HG02852 (cell line): ENCODE measurements around the gene IQCK.

ENCODE experiments used
- ATAC-seq: cut with Tn5 transposase; IDR thresholded peaks from one replicate; pipeline ENCODE4 v1.9.1; 2021; ENCODE audit warnings: mild to moderate bottlenecking, moderate library complexity; ENCODE audit not compliant: unreplicated experiment

The IQCK gene

GRCh38 chr16:19831678-19832077, 113.6 kb downstream of the IQCK start:
- ATAC-seq: no peak

- no peak for ATAC-seq
Measured at GRCh38 chr16:19833176-19833575, 115.1 kb downstream of the IQCK start.

GRCh38 chr16:19833581-19833980, 115.5 kb downstream of the IQCK start:
- no peak for ATAC-seq

DNA sequence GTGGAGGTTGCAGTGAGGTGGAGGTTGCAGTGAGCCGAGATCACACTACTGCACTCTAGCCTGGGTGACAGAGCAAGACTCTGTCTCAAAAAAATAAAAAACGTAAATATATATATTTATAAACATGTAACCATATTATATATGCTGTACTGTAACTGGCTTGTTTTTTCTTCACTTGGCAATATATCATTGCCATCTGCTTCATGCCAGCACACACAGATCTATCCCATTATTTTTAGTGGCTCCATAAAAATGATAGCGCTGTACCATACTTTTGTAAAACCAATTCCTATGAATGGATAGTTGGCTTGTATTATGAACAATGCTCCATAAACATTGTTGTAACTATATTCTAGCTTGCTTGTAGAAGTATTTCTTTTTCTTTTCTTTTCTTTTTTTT, 117.1 kb downstream of the IQCK start:
- ATAC-seq: no peak

GRCh38 chr16:19835968-19836421, 117.9 kb downstream of the IQCK start:
- no peak for ATAC-seq

- ATAC-seq: no peak
Measured at GRCh38 chr16:19837331-19837980, 119.4 kb downstream of the IQCK start.

DNA sequence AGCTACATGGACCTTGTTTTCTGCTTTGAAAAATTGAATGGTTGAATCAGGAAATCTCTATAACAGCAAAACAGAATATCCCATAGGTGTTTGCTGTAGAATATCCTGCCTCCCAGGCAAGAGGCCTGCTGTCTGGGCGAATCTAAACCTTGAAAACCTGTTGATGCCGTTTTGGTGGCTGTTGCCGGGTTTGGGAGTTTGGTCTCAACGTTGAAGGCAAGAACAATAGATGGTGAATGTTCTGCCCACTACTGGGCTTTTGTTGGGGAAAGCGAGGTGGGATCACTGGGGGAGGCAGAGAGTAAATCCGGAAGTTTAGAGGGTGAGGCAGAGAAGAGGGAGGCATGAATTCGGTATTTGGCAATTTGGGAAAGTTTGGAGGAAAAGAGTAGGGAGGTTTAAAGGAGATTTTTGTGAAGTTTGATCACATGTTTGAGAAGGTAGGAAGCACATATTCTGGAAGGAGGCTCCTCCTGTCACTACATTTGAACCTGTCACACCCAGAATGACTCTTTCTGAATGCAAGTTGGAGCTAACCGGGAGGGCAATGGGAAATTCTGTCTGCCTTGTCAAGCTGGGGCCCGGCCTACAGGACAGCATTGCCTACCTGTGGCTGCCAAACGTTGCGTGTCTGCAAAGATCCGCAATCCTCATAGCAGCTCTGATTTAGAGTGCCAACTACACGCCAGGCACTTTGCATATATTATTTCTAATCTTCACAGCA, 120.1 kb downstream of the IQCK start:
- ATAC-seq: no peak

- ATAC-seq: no peak
Measured at GRCh38 chr16:19840524-19841110, 122.5 kb downstream of the IQCK start.

DNA sequence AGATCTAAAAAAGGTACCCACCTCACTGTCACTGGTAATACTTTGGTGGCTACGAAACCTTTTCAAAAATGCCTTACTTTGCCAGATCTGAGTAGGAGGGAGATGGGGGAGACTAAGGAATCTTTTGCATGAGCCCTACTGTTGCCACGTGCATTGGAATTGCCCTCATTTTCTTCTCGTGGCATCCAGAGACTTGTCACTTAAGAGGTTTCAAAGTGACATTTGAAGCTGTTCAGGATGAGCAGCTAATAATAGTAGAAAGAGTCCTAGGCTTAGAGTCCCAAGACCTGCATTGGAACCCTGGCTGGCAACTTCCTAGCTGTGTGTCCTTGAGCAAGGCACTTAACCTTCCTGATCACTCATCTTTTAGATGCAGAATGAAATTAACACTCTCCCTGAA, 123.1 kb downstream of the IQCK start:
- no peak for ATAC-seq

- no peak for ATAC-seq
Measured at GRCh38 chr16:19842426-19843157, 124.5 kb downstream of the IQCK start.

GRCh38 chr16:19843371-19843770, 125.3 kb downstream of the IQCK start:
- ATAC-seq: no peak

- ATAC-seq: no peak
Measured at GRCh38 chr16:19844945-19845641, 127.0 kb downstream of the IQCK start.

DNA sequence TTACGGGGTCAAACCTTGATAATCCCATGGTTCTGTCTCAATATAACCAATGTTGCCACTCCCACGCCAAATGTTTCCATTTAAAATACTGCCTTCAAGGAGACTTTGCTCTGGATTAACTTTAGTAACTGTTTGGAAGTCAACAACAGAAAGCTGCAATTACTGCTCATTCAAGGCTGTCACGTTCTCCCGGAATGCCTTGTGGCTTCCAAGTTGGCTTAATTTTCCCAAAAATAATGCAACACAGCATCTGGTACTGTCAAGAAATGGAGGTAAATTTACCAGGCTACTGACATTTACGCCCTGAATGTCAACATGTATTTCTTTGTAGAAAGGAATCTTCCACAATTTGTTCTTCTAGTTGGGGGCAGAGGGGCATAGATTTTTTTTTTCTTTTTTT, 128.4 kb downstream of the IQCK start:
- no peak for ATAC-seq

GRCh38 chr16:19848756-19849155, 130.7 kb downstream of the IQCK start:
- no peak for ATAC-seq

GRCh38 chr16:19850131-19850817, 132.2 kb downstream of the IQCK start:
- ATAC-seq: no peak

DNA sequence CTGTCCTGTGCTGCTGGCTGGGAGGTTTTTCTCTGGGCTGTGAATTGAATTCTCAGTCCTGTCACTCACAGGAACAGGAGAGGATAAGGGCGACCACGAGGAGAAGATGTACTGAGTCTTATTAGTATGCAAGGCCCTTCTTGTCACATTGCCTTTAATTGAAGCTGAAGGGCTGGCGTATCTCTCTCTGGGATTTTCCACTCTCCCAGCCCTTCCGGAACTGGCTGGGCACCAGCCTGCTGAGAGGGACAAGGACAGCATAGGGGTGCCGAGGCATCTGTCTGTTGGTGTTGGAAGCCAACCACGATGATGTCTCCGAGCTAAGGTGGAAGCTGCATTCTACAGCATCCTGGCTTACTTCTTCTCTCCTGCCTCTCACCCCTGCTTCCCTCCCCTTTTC, 133.4 kb downstream of the IQCK start:
- no peak for ATAC-seq

GRCh38 chr16:19853132-19853741, 135.2 kb downstream of the IQCK start:
- no peak for ATAC-seq

DNA sequence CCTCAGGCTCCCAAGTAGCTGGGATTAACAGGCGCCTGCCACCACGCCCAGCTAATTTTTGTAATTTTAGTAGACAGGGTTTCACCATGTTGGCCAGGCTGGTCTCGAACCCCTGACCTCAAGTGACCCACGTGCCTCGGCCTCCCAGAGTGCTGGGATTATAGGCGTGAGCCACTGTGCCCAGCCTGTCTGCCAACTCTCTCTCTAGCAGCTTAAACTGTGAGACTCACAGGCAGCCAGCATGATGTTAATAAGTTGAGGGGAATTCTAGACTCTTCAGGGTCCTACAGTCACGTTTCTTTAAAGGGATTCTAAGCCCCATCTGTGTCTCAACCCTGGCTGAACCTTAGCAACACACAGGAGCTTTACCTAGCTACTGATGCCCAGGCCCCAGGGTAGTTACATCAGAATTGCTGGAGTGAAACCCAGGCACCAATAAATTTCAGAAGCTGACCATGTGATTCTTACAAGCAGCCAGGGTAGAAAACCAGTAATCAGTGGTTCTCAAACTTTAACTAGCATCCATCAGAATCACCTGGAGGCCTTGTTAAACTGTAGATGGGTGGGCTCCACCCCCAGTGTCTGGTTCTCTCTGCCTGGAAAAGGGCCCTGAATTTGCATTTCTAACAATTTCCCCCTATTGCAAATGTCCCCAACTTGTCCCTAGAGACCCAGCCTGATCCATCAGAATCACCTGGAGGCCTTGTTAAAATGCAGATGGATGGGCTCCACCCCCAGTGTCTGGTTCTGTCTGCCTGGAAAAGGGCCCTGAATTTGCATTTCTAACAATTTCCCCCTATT, 135.9 kb downstream of the IQCK start:
- ATAC-seq: no peak

DNA sequence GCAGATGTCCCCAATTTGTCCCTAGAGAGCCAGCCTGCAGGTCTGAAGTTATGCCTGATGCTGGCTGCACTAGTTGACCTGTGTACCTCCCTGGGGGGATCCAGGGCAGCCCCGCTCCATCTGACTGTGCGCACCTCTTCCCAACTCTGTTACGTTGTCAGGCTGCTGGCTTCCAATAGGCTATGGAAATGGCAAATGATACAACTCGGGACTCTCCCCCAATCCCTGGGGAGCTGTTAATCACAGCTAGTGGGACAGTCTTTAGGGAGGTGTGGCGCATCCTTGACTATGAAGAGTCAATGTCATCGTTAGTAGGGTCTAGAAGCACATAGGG, 136.4 kb downstream of the IQCK start:
- ATAC-seq: no peak
